Activated CD4-positive, alpha-beta T cell treated with anti-CD3 and anti-CD28 coated beads for 36 hours (primary cell): ENCODE data around the gene C1QTNF12. TPM values are rescaled to one million over a fixed set of nuclear protein-coding genes. Genes with fewer than 3 reads are reported as not detected.

Experiments used
- ATAC-seq: fragments of 200-7000 bp; cut with Tn5 transposase; one replicate; pipeline ENCODE4 v1.10.0; 2021; ENCODE audit warnings: mild to moderate bottlenecking, moderate library complexity
- CTCF ChIA-PET: fragments of 350-600 bp; sonication (Branson Sonifier 250); formaldehyde crosslinking; loops from one replicate; lab custom pipeline; 2021; ENCODE audit warnings: antibody characterized with exemption; lab: Charles Lee
- POLR2A ChIA-PET: fragments of 350-600 bp; sonication (Branson Sonifier 250); formaldehyde crosslinking; loops from one replicate; lab custom pipeline; 2021; ENCODE audit warnings: antibody characterized with exemption, inconsistent platforms; lab: Charles Lee
- DNase-seq: peaks from one replicate; pipeline ENCODE4 v3.0.0-alpha.2; 2020
- H3K27ac Mint-ChIP-seq: one replicate; pipeline ENCODE4 v1.8.0; 2021; ENCODE audit warnings: mixed read lengths
- H3K27me3 Mint-ChIP-seq: one replicate; pipeline ENCODE4 v1.8.0; 2021; ENCODE audit warnings: mixed read lengths
- H3K36me3 Mint-ChIP-seq: one replicate; pipeline ENCODE4 v1.8.0; 2021; ENCODE audit warnings: low read depth, mixed read lengths
- H3K4me1 Mint-ChIP-seq: one replicate; pipeline ENCODE4 v1.8.0; 2021; ENCODE audit warnings: mixed read lengths
- H3K4me3 Mint-ChIP-seq: one replicate; pipeline ENCODE4 v1.8.0; 2021; ENCODE audit warnings: mild to moderate bottlenecking, moderate library complexity, mixed read lengths
- H3K9me3 Mint-ChIP-seq: one replicate; pipeline ENCODE4 v1.8.0; 2021; ENCODE audit warnings: low read depth, mixed read lengths
- intact Hi-C, 2 experiments: fragments of 100-400 bp; cut with DNase I in 1 of 2; cut with micrococcal nuclease in 1 of 2; formaldehyde crosslinking; loops; one replicate each; pipeline versions ENCODE4 v1.14.2 to v1.15.1; 2022 to 2024; cut with DNase I, micrococcal nuclease
- total RNA-seq, 2 experiments: library from RNA; stranded (reverse); gene quantifications; one replicate each; pipeline ENCODE4 v1.2.3, GENCODE V29; 2021

The C1QTNF12 gene
- 1 to 10 TPM; 1.1 to 1.6 TPM for total RNA-seq

- ATAC-seq = no peak
- CTCF ChIA-PET = no interaction called here
- POLR2A ChIA-PET = no interaction called here
- intact Hi-C loops = no loop called here
- H3K4me3 Mint-ChIP-seq = no peak within 1 kb of the TSS
- peaks cover 4% of the 10 kb centered on the region for H3K27me3 Mint-ChIP-seq
- peaks cover 15% of the 10 kb centered on the region for H3K4me1 Mint-ChIP-seq
- DNase-seq = no peak
- H3K27ac Mint-ChIP-seq = no peak within 1 kb of the TSS
- no peaks in the 10 kb centered on the region for H3K9me3 Mint-ChIP-seq
- no peaks in the 10 kb centered on the region for H3K36me3 Mint-ChIP-seq
Measured at GRCh38 chr1:1246577-1247340, at the start of gene C1QTNF12. Gene C1QTNF12, minus strand, starts transcription at chr1:1246722. Its CDS starts 32 bp downstream, at chr1:1246690.

GRCh38 chr1:1295154-1295923 lies 48.8 kb upstream of the C1QTNF12 start:
- H3K27me3 Mint-ChIP-seq = no peaks in the 10 kb centered on the region
- intact Hi-C loops = no loop called here
- no peaks in the 10 kb centered on the region for H3K9me3 Mint-ChIP-seq
- no peaks in the 10 kb centered on the region for H3K36me3 Mint-ChIP-seq
- CTCF ChIA-PET = interaction anchor here (1.3 kb wide), 1 partner anchor 18 kb away, joined by 3 read pairs; no protein-coding TSS in a partner anchor
- no peaks in the 10 kb centered on the region for H3K4me1 Mint-ChIP-seq
- no peak overlapping the region for H3K27ac Mint-ChIP-seq
- DNase-seq (no peak), ATAC-seq (no peak)
- H3K4me3 Mint-ChIP-seq = no peak overlapping the region
- POLR2A ChIA-PET = no interaction called here

DNA sequence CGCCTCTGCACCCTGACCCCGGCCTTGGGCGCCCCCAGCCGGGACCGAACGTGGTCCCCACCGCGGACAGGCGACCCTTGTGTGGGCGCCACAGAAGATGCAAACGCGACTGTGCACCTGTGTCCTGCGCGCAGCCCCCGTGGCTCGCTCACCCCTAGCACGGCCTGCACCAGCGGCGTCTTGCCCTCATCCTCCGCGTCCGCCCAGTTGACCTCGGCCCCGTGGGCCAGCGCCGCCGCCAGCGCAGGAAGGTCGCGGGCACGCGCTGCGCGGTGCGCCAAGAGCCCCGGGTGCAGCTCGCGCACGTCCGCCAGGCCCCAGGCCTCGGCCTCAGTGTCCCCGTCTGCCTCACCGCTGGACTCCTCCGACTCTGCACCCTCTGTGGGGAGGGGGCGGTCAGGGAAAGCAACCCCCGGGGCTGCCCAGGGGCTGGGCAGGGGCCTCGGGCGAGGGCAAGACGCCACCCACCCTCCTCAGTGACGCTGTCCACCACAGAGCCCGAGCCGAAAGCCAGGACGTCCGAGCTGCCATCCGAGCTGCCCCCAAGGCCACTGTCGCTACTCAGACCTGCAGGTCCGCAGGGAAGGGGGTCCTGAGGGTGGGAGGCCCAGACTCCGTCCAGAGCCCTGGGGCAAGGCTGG lies 47.8 kb upstream of the C1QTNF12 start:
- H3K4me3 Mint-ChIP-seq = no peak overlapping the region
- CTCF ChIA-PET = no interaction called here
- H3K36me3 Mint-ChIP-seq = no peaks in the 10 kb centered on the region
- H3K9me3 Mint-ChIP-seq = no peaks in the 10 kb centered on the region
- DNase-seq (no peak), ATAC-seq (no peak)
- no peaks in the 10 kb centered on the region for H3K4me1 Mint-ChIP-seq
- H3K27ac Mint-ChIP-seq = no peak overlapping the region
- POLR2A ChIA-PET = no interaction called here
- no peaks in the 10 kb centered on the region for H3K27me3 Mint-ChIP-seq
- intact Hi-C loops = loop anchor here (5.0 kb wide), 2 partner anchors 172 to 312 kb away; partner anchors contain the start of gene PERM1 (in 1 of the 2)

DNA sequence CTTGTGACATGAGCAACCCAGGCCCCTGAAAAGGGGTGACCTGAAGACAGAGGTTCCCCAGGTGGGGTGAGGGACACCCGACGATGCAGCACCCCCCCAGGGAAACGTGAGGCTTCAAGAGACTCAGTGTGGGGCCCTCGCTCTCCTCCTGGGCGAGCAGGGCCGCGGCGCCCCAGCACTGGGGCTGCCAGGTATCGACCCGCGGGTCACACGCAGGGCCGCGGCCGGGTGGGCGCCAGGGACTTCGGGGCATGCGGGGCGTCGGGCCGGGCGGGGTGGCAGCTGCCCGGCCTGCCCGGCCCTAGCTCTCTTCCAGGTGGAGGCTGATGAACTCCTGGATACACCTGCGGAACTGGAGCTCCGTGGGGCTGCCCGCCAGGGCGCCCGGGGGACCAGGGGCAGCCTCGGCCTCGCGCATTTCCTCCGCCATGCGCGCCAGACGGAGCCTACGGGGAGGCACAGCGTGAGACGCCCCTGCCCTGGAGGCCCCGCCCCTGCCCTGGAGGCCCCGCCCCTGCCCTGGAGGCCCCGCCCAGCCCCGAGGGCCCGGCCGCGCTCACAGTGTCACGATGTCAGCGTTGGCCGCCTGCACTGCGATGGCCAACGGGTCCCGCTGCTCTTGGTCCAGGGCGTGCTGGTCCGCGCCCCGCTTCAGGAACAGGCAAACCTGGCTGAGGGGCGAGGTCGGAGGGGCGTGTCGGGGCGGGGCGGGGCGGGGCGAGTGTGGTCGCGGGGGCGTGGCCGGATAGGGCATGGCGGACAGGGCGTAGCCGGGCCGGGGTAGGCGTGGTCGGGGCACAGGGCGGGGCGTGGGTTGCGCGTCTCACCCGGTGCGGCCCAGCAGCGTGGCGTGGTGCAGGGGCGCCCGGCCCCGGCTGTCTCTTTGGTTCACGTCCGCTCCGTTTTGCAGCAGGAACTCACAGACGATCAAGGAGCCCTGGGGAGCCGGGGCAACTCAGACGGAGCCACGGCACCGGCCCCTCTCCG lies 47.0 kb upstream of the C1QTNF12 start:
- Mint-ChIP-seq H3K4me1 (no peaks in the 10 kb centered on the region), H3K27ac (no peak overlapping the region), H3K36me3 (no peaks in the 10 kb centered on the region), H3K9me3 (no peaks in the 10 kb centered on the region), H3K4me3 (no peak overlapping the region), H3K27me3 (no peaks in the 10 kb centered on the region)
- DNase-seq = no peak
- intact Hi-C loops = loop anchor here (5.0 kb wide), 2 partner anchors 171 to 311 kb away; partner anchors contain the start of gene PERM1 (in 1 of the 2)
- POLR2A ChIA-PET = no interaction called here
- no peak for ATAC-seq
- CTCF ChIA-PET = interaction anchor here (0.6 kb wide), 1 partner anchor 171 kb away, joined by 4 read pairs; no protein-coding TSS in a partner anchor

DNA sequence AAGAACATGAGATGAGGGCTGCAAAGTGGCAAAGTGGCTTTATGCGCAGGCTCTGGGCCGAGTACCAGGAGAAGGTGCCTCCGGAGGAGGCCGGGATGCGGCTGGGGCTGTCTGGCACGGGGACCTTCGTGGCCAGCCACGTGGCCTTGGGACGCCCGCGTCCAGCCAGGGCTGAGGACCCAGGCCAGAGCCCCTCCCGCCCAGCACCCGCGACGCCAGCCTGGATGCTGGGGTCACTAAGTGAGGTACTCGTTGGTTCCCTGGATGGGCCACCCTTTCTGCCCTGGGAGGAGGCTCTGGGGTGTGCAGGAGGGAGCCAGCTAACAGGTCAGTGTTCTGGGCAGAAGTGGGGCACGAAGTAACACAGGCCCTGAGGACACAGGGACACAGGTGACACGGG lies 46.3 kb upstream of the C1QTNF12 start:
- DNase-seq (no peak), ATAC-seq (no peak)
- H3K27me3 Mint-ChIP-seq = no peaks in the 10 kb centered on the region
- no peaks in the 10 kb centered on the region for H3K36me3 Mint-ChIP-seq
- ChIA-PET CTCF (interaction anchor here (0.6 kb wide), 1 partner anchor 170 kb away, joined by 4 read pairs; no protein-coding TSS in a partner anchor), POLR2A (no interaction called here)
- H3K9me3 Mint-ChIP-seq = no peaks in the 10 kb centered on the region
- no peaks in the 10 kb centered on the region for H3K4me1 Mint-ChIP-seq
- H3K27ac Mint-ChIP-seq = no peak overlapping the region
- no peak overlapping the region for H3K4me3 Mint-ChIP-seq
- intact Hi-C loops = loop anchor here (1.0 to 5.0 kb wide), 3 partner anchors 171 to 311 kb away; partner anchors contain the start of gene PERM1 (in 1 of the 2)

- DNase-seq (no peak), ATAC-seq (no peak)
- Mint-ChIP-seq H3K27me3 (no peaks in the 10 kb centered on the region), H3K4me1 (no peaks in the 10 kb centered on the region), H3K36me3 (no peaks in the 10 kb centered on the region), H3K4me3 (no peak overlapping the region), H3K9me3 (no peaks in the 10 kb centered on the region), H3K27ac (no peak overlapping the region)
- intact Hi-C loops = loop anchor here (1.0 to 5.0 kb wide), 3 partner anchors 170 to 310 kb away; partner anchors contain the start of gene PERM1 (in 1 of the 2)
- ChIA-PET CTCF (interaction anchor here (1.6 kb wide), 1 partner anchor 170 kb away, joined by 9 read pairs; no protein-coding TSS in a partner anchor), POLR2A (no interaction called here)
Measured at GRCh38 chr1:1292442-1292779, 45.9 kb upstream of the C1QTNF12 start.

DNA sequence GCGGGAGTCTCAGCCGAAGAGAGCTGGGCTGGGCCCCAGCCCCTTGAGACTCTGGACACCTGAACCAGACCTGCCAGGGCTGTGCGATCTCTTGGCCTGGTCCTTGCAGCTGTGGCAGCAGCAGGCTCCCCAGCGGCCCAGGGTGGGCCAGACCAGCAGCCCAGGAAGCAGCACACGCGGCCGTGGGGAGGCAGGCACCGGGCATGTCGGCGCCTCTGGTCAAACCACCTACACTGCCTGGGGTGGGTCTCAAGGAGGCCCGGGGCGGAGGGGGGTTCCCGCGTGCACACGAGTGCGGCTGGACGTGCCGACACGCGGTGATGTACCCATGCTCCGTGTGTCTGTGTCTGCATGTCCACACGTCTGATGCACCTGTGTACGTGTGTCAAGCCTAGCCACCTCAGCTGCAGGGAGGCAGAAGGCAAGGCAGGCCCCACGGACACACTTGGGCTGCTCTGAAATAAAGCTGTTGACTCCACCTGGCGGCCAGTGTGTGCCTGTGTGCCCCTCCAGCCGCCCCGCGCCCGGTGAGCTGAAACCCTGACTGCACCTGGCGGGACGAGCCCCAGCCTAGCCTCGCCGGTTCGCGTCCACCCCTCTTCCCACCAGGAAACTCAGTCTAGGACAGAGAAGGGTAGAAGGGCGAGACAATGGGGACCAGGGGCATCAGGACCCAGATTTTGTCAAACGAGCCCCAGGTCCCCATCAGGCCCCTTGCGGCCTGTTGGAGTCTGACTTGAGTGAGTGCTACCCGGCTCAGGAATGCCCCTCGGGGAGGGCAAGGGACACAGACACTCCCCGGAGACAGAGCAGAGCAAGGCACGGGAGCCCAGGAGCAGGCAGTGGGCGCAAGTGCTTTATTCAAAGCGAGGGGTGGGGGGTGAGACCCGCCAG lies 45.3 kb upstream of the C1QTNF12 start:
- DNase-seq (peak; percentile 74), ATAC-seq (peak; percentile 72)
- Mint-ChIP-seq H3K36me3 (no peaks in the 10 kb centered on the region), H3K27ac (no peak overlapping the region), H3K4me3 (no peak overlapping the region), H3K27me3 (no peaks in the 10 kb centered on the region), H3K4me1 (no peaks in the 10 kb centered on the region), H3K9me3 (no peaks in the 10 kb centered on the region)
- ChIA-PET CTCF (interaction anchor here (0.6 to 1.6 kb wide), 2 partner anchors 170 to 194 kb away, joined by 4 to 9 read pairs; no protein-coding TSS in a partner anchor), POLR2A (interaction anchor here (0.5 to 0.6 kb wide), 2 partner anchors 75 to 389 kb away, joined by 3 to 5 read pairs; no protein-coding TSS in a partner anchor)
- intact Hi-C loops = loop anchor here (1.0 to 5.0 kb wide), 3 partner anchors 169 to 309 kb away; partner anchors contain the start of gene PERM1 (in 1 of the 2)

DNA sequence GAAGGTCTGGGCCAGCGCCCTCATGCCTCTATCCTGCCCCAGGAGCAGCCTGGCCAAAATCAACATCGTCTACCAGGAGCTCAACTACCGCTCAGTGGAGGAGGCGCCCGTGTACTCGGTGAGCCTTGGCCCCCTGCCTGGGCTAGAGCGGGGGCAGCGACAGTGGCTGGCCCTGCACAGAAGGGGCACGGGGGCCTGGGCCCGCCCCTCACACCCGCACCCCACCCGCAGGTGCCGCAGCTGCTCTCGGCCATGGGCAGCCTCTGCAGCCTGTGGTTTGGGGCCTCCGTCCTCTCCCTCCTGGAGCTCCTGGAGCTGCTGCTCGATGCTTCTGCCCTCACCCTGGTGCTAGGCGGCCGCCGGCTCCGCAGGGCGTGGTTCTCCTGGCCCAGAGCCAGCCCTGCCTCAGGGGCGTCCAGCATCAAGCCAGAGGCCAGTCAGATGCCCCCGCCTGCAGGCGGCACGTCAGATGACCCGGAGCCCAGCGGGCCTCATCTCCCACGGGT lies 44.6 kb upstream of the C1QTNF12 start:
- no peaks in the 10 kb centered on the region for H3K27me3 Mint-ChIP-seq
- no peak overlapping the region for H3K27ac Mint-ChIP-seq
- ChIA-PET POLR2A (interaction anchor here (0.5 to 0.6 kb wide), 2 partner anchors 74 to 389 kb away, joined by 3 to 5 read pairs; no protein-coding TSS in a partner anchor), CTCF (interaction anchor here (0.6 to 1.6 kb wide), 3 partner anchors 169 to 258 kb away, joined by 4 to 9 read pairs (median 4); no protein-coding TSS in a partner anchor)
- H3K9me3 Mint-ChIP-seq = no peaks in the 10 kb centered on the region
- ATAC-seq (no peak), DNase-seq (no peak)
- no peaks in the 10 kb centered on the region for H3K36me3 Mint-ChIP-seq
- H3K4me3 Mint-ChIP-seq = no peak overlapping the region
- intact Hi-C loops = loop anchor here (5.0 kb wide), 2 partner anchors 169 to 309 kb away; partner anchors contain the start of gene PERM1 (in 1 of the 2)
- H3K4me1 Mint-ChIP-seq = no peaks in the 10 kb centered on the region

- ATAC-seq (peak; percentile 65), DNase-seq (peak; percentile 80)
- H3K27ac Mint-ChIP-seq = no peak overlapping the region
- no peaks in the 10 kb centered on the region for H3K27me3 Mint-ChIP-seq
- CTCF ChIA-PET = interaction anchor here (0.7 kb wide), 1 partner anchor 257 kb away, joined by 4 read pairs; no protein-coding TSS in a partner anchor
- no peak overlapping the region for H3K4me3 Mint-ChIP-seq
- no peaks in the 10 kb centered on the region for H3K9me3 Mint-ChIP-seq
- H3K4me1 Mint-ChIP-seq = no peaks in the 10 kb centered on the region
- no peaks in the 10 kb centered on the region for H3K36me3 Mint-ChIP-seq
- POLR2A ChIA-PET = no interaction called here
- intact Hi-C loops = loop anchor here (5.0 kb wide), 2 partner anchors 168 to 308 kb away; partner anchors contain the start of gene PERM1 (in 1 of the 2)
Measured at GRCh38 chr1:1290238-1290731, 43.8 kb upstream of the C1QTNF12 start.
